ENCODE results near the gene BMP2K. TPM values are rescaled to one million over a fixed set of nuclear protein-coding genes. Genes with fewer than 3 reads are reported as not detected.

BMP2K gene
- total RNA-seq, 2 donors from 2014 or later: 12.4 to 12.8 TPM

GRCh38 chr4:78940752-78941151, 164.6 kb downstream of the BMP2K start:
- peak overlapping the region in 1 of 2 donors; percentile 3 for H3K4me3 Mint-ChIP-seq
- DNase-seq (peak; percentile 33 to 39), ATAC-seq (replicated peaks in 1 of 2) (peak; percentile 41 to 43)
- H3K27ac Mint-ChIP-seq: no peak overlapping the region
- no peaks in the 10 kb centered on the region for H3K36me3 Mint-ChIP-seq (ENCODE audit: insufficient read depth in 2 of 2)
- H3K27me3 Mint-ChIP-seq (ENCODE audit: low read depth): peaks cover 36% of the 10 kb centered on the region
- H3K4me1 Mint-ChIP-seq (ENCODE audit: low read depth): peaks cover 52% of the 10 kb centered on the region
- H3K9me3 Mint-ChIP-seq: no peaks in the 10 kb centered on the region

DNA sequence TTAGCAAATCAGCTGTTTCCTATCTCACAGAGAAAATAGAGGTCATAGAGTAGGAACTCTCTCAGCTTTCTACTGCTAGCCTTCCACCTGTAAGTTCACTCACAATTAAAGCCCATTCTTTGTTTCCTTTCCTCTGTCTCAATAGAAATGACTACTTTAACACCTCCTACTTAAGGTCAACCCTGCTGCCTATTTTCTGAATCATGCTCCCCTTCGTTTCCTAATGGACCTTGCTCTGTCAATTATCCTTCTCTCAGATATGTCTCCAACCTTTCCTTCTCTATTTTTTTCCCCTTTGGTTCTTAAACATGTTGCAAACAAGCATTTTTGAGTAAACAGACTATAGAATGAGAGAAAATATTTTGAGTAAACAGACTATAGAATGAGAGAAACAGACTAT, 168.2 kb downstream of the BMP2K start:
- Mint-ChIP-seq H3K27ac (no peak overlapping the region), H3K4me3 (no peak overlapping the region), H3K27me3 (ENCODE audit: low read depth) (peaks cover 63% of the 10 kb centered on the region), H3K36me3 (ENCODE audit: insufficient read depth in 2 of 2) (peaks cover 0 to 2% of the 10 kb centered on the region in 2 donors), H3K9me3 (no peaks in the 10 kb centered on the region), H3K4me1 (ENCODE audit: low read depth) (peaks cover 47% of the 10 kb centered on the region)
- DNase-seq (no peak), ATAC-seq (replicated peaks in 1 of 2) (no peak)

- Mint-ChIP-seq H3K36me3 (ENCODE audit: insufficient read depth in 2 of 2) (peaks cover 0 to 2% of the 10 kb centered on the region in 2 donors), H3K4me3 (no peak overlapping the region), H3K27me3 (ENCODE audit: low read depth) (peaks cover 66% of the 10 kb centered on the region), H3K27ac (no peak overlapping the region), H3K4me1 (ENCODE audit: low read depth) (peaks cover 34% of the 10 kb centered on the region), H3K9me3 (no peaks in the 10 kb centered on the region)
- peak; percentile 15 to 25 for DNase-seq
- peak; percentile 81 to 85 for ATAC-seq (replicated peaks in 1 of 2)
Measured at GRCh38 chr4:78945651-78946179, 169.6 kb downstream of the BMP2K start.

DNA sequence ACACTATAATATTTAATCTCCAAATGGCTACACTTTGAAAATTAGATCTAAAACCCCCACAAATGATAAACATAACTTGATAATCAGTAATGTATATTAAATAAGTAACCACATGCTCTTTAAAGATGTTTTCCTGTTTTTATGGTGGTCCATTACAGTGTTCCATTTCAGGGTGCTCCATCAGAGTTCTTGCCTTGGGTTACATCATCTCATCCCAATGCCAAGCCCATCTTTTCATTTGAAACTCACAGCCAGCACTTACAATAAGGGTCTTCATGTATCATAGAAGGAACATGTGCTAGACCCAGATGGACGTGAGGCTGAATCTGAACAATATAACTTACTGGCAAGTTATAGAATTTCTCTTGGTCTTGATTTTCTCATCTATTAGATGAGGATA, 173.6 kb downstream of the BMP2K start:
- Mint-ChIP-seq H3K4me1 (ENCODE audit: low read depth) (peaks cover 22% of the 10 kb centered on the region), H3K4me3 (no peak overlapping the region), H3K27ac (no peak overlapping the region), H3K36me3 (ENCODE audit: insufficient read depth in 2 of 2) (peaks cover 0 to 2% of the 10 kb centered on the region in 2 donors), H3K27me3 (ENCODE audit: low read depth) (peaks cover 64% of the 10 kb centered on the region), H3K9me3 (no peaks in the 10 kb centered on the region)
- ATAC-seq (replicated peaks in 1 of 2): no peak
- no peak for DNase-seq

GRCh38 chr4:78951862-78952472, 175.8 kb downstream of the BMP2K start:
- ATAC-seq (replicated peaks in 1 of 2) (peak in 1 of 2 donors; percentile 36), DNase-seq (peak; percentile 23 to 38)
- H3K27ac Mint-ChIP-seq: no peak overlapping the region
- H3K4me1 Mint-ChIP-seq (ENCODE audit: low read depth): peaks cover 7% of the 10 kb centered on the region
- peaks cover 45% of the 10 kb centered on the region for H3K27me3 Mint-ChIP-seq (ENCODE audit: low read depth)
- H3K9me3 Mint-ChIP-seq: no peaks in the 10 kb centered on the region
- peaks cover 0 to 2% of the 10 kb centered on the region in 2 donors for H3K36me3 Mint-ChIP-seq (ENCODE audit: insufficient read depth in 2 of 2)
- no peak overlapping the region for H3K4me3 Mint-ChIP-seq

DNA sequence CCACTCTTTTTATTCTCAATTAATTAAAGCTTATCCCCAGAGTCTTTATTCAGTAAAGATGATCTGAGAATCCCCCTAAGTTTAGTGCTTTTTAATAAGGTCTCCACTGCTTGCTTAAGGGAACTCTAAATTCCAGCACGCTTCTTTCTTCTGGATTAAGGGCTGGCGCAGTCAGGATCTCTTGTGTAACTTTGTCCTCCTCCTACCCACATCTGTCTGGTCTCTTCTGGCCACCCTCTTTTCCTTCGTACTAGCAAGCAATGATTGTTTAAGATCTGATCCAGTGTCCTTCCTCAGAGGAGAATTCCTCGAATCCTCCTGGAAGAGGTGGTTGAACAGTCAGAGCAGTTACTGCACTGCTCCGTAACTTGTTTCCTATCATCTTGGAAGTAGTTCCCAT, 177.1 kb downstream of the BMP2K start:
- DNase-seq (no peak), ATAC-seq (replicated peaks in 1 of 2) (no peak)
- H3K36me3 Mint-ChIP-seq (ENCODE audit: insufficient read depth in 2 of 2): no peaks in the 10 kb centered on the region
- no peaks in the 10 kb centered on the region for H3K9me3 Mint-ChIP-seq
- peaks cover 32% of the 10 kb centered on the region for H3K27me3 Mint-ChIP-seq (ENCODE audit: low read depth)
- H3K4me3 Mint-ChIP-seq: no peak overlapping the region
- H3K4me1 Mint-ChIP-seq (ENCODE audit: low read depth): peaks cover under 1% of the 10 kb centered on the region
- H3K27ac Mint-ChIP-seq: no peak overlapping the region

DNA sequence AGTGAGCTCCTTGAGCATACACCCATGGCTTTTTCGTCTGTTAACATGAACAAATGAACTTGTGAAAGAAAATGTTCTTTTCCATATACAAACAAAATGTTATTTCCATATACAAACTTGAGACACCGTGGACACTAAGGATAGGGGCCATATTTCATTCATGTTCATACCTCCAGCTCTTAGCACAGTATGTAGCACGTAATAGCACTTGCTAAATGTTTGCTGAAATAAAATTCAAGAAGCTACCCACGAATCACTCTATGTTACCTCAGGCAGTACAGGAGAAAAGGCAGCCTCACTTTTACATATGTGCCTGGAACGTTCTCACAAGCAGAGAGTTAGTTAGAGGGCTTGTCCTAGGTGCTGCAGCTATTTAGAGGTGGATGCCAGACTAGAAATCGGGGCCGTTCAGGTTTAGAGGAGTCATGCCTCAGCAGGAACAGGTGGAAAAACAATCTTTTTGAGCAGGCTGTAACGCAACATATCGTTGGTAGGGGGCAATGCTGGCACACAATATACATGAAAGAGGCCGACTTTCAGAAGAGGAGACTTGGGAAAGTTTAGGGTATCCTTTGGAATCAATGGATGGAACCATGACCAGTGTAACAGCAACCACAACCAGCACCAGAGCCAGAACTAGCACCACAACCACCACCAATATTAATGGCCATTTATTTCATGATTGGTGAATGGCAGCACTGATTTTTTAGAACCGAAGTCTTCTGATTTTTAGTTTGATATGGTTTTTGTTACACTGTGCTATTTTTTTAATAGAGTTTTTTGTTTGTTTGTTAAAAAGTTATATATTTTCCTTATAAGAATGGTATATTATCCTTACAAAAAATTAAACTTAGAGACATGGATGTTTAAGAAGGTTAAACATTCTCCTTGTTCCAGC, 177.9 kb downstream of the BMP2K start:
- ATAC-seq (replicated peaks in 1 of 2): peak in 1 of 2 donors; percentile 37
- Mint-ChIP-seq H3K36me3 (ENCODE audit: insufficient read depth in 2 of 2) (no peaks in the 10 kb centered on the region), H3K4me1 (ENCODE audit: low read depth) (no peaks in the 10 kb centered on the region), H3K27ac (no peak overlapping the region), H3K27me3 (ENCODE audit: low read depth) (peaks cover 28% of the 10 kb centered on the region), H3K4me3 (no peak overlapping the region), H3K9me3 (no peaks in the 10 kb centered on the region)
- DNase-seq: no peak

DNA sequence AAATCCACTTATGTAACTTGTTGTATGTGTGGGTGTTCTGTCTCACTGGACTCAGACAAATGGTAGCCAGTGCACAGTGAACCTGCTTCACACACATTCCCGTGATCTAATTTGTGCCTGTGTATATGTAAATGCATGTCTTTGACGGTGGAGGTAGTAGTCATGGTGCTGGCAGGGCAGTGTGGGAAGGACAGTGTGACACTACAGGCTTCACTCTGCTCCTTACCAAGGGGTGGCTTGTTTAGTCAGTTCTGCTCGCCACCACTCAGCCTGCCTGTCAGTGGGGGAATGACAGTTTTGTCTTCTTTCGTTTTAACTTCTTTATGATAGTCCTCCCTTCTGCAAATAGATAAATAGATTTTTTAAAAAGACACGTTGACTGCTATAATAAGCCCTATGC, 180.8 kb downstream of the BMP2K start:
- Mint-ChIP-seq H3K27me3 (ENCODE audit: low read depth) (peaks cover 13% of the 10 kb centered on the region), H3K4me3 (no peak overlapping the region), H3K36me3 (ENCODE audit: insufficient read depth in 2 of 2) (no peaks in the 10 kb centered on the region), H3K27ac (no peak overlapping the region), H3K4me1 (ENCODE audit: low read depth) (no peaks in the 10 kb centered on the region), H3K9me3 (no peaks in the 10 kb centered on the region)
- no peak for DNase-seq
- no peak for ATAC-seq (replicated peaks in 1 of 2)

GRCh38 chr4:78960926-78961325, 184.8 kb downstream of the BMP2K start:
- Mint-ChIP-seq H3K4me1 (ENCODE audit: low read depth) (no peaks in the 10 kb centered on the region), H3K4me3 (no peak overlapping the region), H3K9me3 (no peaks in the 10 kb centered on the region), H3K27ac (no peak overlapping the region), H3K27me3 (ENCODE audit: low read depth) (no peaks in the 10 kb centered on the region), H3K36me3 (ENCODE audit: insufficient read depth in 2 of 2) (no peaks in the 10 kb centered on the region)
- DNase-seq (no peak), ATAC-seq (replicated peaks in 1 of 2) (no peak)

Other genes with a start within 250 kb of the BMP2K start
- 1 to 10 TPM in 1 of 2 donors, under 1 TPM in 1; 0.93 to 1.7 TPM for gene ANXA3, start 224.6 kb upstream of the BMP2K start, total RNA-seq
- gene PAQR3, start 163.1 kb downstream of the BMP2K start, total RNA-seq: 10 to 100 TPM; 12.2 to 12.8 TPM

Measured in activated T-cell treated with anti-CD3 and anti-CD28 coated beads, Interleukin-2, amount 50 U/mL, for 72 hours (primary cell).